Panc1 (cell line): ENCODE results near the gene ZNF446. TPM values are rescaled to one million over a fixed set of nuclear protein-coding genes. Genes with fewer than 3 reads are reported as not detected.

Source experiments
- ATAC-seq: fragments of 200-7000 bp; cut with Tn5 transposase; 2 replicates; pipeline ENCODE4 v1.9.1; 2020; ENCODE audit warnings: mild to moderate bottlenecking, moderate library complexity
- BruUV-seq: library from RNA; stranded (reverse); fragments of 400-500 nt; replicated peaks from 2 replicates; lab custom pipeline; 2021; lab: Mats Ljungman, UMichigan
- CTCF ChIA-PET: fragments of 300-600 bp; sonication (Branson Sonifier 250); formaldehyde crosslinking; loops from one replicate; lab custom pipeline; 2022; ENCODE audit warnings: antibody characterized with exemption; lab: Charles Lee
- POLR2A ChIA-PET: fragments of 300-600 bp; sonication (Branson Sonifier 250); formaldehyde crosslinking; loops from one replicate; lab custom pipeline; 2022; ENCODE audit warnings: antibody characterized with exemption; lab: Charles Lee
- DNase-seq: peaks from one replicate; pipeline ENCODE4 v3.0.0-alpha.2; 2010; ENCODE audit warnings: low read depth, low spot score
- H3K27ac ChIP-seq: 2 replicates; pipeline ENCODE4 v1.5.1; 2011; ENCODE audit warnings: mild to moderate bottlenecking, low read length, inconsistent platforms
- H3K27me3 ChIP-seq: fragments of 200-500 bp; sonication (Bioruptor generic); 2 replicates; pipeline ENCODE4 v1.6.0; 2014; ENCODE audit warnings: low read length, inconsistent platforms; ENCODE audit not compliant: control insufficient read depth, insufficient read depth
- H3K36me3 ChIP-seq: fragments of 200-500 bp; sonication (Bioruptor generic); 2 replicates; pipeline ENCODE4 v1.5.1; 2014; ENCODE audit warnings: inconsistent platforms, mild to moderate bottlenecking, low read length, moderate library complexity; ENCODE audit not compliant: control insufficient read depth, insufficient read depth
- H3K4me1 ChIP-seq: 2 replicates; pipeline ENCODE4 v1.5.1; 2011; ENCODE audit warnings: inconsistent platforms, mild to moderate bottlenecking, low read length, moderate library complexity; ENCODE audit not compliant: control insufficient read depth, insufficient read depth
- H3K4me3 ChIP-seq, 2 experiments: 2 replicates each; pipeline ENCODE4 v1.5.1; 2011 to 2012; ENCODE audit warnings: low read depth in 2 of 2, low read length in 2 of 2, mild to moderate bottlenecking in 2 of 2, inconsistent platforms in 1 of 2, moderate library complexity in 1 of 2
- H3K9me3 ChIP-seq: fragments of 200-500 bp; sonication (Bioruptor generic); 2 replicates; pipeline ENCODE4 v1.5.1; 2014; ENCODE audit warnings: low read depth, mild to moderate bottlenecking, inconsistent platforms, low read length, moderate library complexity; ENCODE audit not compliant: control insufficient read depth, insufficient read depth
- POLR2AphosphoS5 ChIP-seq: IDR thresholded peaks from 2 replicates; pipeline ENCODE4 v1.6.1; 2012; ENCODE audit warnings: mild to moderate bottlenecking, low read depth, low read length, moderate library complexity
- SIN3A ChIP-seq: IDR thresholded peaks from 2 replicates; pipeline ENCODE4 v1.6.1; 2012; ENCODE audit warnings: low read depth, mild to moderate bottlenecking, low read length, moderate library complexity, borderline replicate concordance; ENCODE audit not compliant: insufficient read depth
- TCF7L2 ChIP-seq: IDR thresholded peaks from 2 replicates; pipeline ENCODE4 v1.6.1; 2011; ENCODE audit warnings: mild to moderate bottlenecking, low read depth, low read length, inconsistent platforms
- in situ Hi-C: cut with HindIII; loops from 2 replicates; pipeline ENCODE4 v1.10.0; 2016; ENCODE audit warnings: low sequenced_read_pairs, low pct_unique_long_range_greater_than_20kb
- intact Hi-C: fragments of 100-400 bp; cut with micrococcal nuclease; formaldehyde crosslinking; loops from one replicate; pipeline ENCODE4 v1.10.0; 2022; ENCODE audit not compliant: unreplicated experiment
- total RNA-seq: library from RNA; stranded (reverse); gene quantifications from one replicate; pipeline ENCODE4 v1.2.1, GENCODE V29; 2021; ENCODE audit not compliant: unreplicated experiment
- TF ChIP-seq, protein P1 (sequence below), 2 experiments: IDR thresholded peaks; 2 replicates each; pipeline ENCODE4 v1.6.1; 2011 to 2012; ENCODE audit warnings: low read depth in 2 of 2, control low read depth in 1 of 2, low read length in 1 of 2, mild to moderate bottlenecking in 1 of 2, moderate library complexity in 1 of 2; ENCODE audit not compliant: insufficient read depth in 1 of 2
- TF ChIP-seq, protein P2 (sequence below): fragments of 450-650 bp; IDR thresholded peaks from 2 replicates; pipeline ENCODE4 v1.5.1; 2017; ENCODE audit warnings: mild to moderate bottlenecking

Gene ZNF446
- total RNA-seq, 1 experiment from 2014 or later, result 20.7 TPM

DNA sequence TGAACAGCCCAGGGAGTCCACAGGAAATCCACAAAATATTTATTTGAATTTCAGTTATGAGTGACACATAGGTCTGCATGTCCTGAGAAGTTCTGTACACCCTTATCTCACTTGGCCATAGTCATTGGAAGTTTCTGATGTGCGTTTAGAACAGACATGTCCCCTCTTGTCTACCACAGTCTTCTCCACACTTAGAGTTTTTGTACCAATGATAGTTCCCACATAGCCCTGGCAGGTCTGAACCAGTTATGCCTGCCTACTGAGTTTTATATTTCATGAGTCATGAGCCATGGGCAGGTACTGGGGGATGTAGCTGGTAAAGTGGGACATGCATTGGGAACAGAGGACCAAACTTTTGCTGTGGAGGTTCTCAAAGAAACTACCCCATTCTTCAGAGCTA lies 47.5 kb upstream of the ZNF446 start:
- intact Hi-C loops (no loop called here), in situ Hi-C loops (no loop called here)
- Histone ChIP-seq H3K27ac (no peak overlapping the region), H3K27me3 (no peaks in the 10 kb centered on the region), H3K36me3 (no peaks in the 10 kb centered on the region), H3K4me1 (no peaks in the 10 kb centered on the region), H3K9me3 (peaks cover 19% of the 10 kb centered on the region), H3K4me3 (no peak overlapping the region)
- CTCF ChIA-PET, result no interaction called here
- ATAC-seq (no peak), DNase-seq (no peak)
- TF ChIP-seq, protein P1, sequence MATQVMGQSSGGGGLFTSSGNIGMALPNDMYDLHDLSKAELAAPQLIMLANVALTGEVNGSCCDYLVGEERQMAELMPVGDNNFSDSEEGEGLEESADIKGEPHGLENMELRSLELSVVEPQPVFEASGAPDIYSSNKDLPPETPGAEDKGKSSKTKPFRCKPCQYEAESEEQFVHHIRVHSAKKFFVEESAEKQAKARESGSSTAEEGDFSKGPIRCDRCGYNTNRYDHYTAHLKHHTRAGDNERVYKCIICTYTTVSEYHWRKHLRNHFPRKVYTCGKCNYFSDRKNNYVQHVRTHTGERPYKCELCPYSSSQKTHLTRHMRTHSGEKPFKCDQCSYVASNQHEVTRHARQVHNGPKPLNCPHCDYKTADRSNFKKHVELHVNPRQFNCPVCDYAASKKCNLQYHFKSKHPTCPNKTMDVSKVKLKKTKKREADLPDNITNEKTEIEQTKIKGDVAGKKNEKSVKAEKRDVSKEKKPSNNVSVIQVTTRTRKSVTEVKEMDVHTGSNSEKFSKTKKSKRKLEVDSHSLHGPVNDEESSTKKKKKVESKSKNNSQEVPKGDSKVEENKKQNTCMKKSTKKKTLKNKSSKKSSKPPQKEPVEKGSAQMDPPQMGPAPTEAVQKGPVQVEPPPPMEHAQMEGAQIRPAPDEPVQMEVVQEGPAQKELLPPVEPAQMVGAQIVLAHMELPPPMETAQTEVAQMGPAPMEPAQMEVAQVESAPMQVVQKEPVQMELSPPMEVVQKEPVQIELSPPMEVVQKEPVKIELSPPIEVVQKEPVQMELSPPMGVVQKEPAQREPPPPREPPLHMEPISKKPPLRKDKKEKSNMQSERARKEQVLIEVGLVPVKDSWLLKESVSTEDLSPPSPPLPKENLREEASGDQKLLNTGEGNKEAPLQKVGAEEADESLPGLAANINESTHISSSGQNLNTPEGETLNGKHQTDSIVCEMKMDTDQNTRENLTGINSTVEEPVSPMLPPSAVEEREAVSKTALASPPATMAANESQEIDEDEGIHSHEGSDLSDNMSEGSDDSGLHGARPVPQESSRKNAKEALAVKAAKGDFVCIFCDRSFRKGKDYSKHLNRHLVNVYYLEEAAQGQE (IDR thresholded peaks at IDR 0.05; ENCODE audit: insufficient read depth in 1 of 2, low read depth in 2 of 2, low read length in 1 of 2), result no peak
- TF ChIP-seq TCF7L2 (no peak), POLR2AphosphoS5 (no peak), SIN3A (no peak)
- TF ChIP-seq, protein P2, sequence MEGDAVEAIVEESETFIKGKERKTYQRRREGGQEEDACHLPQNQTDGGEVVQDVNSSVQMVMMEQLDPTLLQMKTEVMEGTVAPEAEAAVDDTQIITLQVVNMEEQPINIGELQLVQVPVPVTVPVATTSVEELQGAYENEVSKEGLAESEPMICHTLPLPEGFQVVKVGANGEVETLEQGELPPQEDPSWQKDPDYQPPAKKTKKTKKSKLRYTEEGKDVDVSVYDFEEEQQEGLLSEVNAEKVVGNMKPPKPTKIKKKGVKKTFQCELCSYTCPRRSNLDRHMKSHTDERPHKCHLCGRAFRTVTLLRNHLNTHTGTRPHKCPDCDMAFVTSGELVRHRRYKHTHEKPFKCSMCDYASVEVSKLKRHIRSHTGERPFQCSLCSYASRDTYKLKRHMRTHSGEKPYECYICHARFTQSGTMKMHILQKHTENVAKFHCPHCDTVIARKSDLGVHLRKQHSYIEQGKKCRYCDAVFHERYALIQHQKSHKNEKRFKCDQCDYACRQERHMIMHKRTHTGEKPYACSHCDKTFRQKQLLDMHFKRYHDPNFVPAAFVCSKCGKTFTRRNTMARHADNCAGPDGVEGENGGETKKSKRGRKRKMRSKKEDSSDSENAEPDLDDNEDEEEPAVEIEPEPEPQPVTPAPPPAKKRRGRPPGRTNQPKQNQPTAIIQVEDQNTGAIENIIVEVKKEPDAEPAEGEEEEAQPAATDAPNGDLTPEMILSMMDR, result no peak
- POLR2A ChIA-PET, result no interaction called here
- BruUV-seq, result no TSS peak

DNA sequence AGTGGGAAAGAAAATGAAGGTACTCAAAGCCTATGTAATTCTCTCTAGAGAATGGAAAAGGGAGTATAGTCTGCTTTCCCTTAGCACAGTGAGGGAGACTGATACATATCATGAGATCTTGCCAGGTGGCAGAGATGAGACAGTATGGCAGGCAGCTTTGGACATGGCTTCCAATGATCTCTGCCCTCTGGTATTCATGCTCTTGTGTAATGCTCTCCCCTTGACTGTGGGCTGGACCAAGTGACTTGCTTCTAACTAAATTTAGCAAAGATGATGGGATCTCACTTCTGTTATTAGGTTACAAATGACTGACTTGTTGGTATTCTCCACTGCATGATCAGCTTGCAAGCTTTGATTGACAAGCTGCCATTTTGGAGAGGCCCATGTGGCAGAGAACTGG lies 46.4 kb upstream of the ZNF446 start:
- H3K9me3 ChIP-seq, result peaks cover 30% of the 10 kb centered on the region
- no peak overlapping the region for H3K4me3 ChIP-seq
- no peak for DNase-seq
- BruUV-seq, result no TSS peak
- TF ChIP-seq POLR2AphosphoS5 (no peak), SIN3A (no peak), TCF7L2 (no peak)
- TF ChIP-seq, protein P1 (IDR thresholded peaks at IDR 0.05; ENCODE audit: insufficient read depth in 1 of 2, low read depth in 2 of 2, low read length in 1 of 2), result no peak
- TF ChIP-seq, protein P2, result no peak
- no peak for ATAC-seq
- intact Hi-C loops (no loop called here), in situ Hi-C loops (no loop called here)
- H3K27ac ChIP-seq, result no peak overlapping the region
- H3K36me3 ChIP-seq, result no peaks in the 10 kb centered on the region
- H3K27me3 ChIP-seq, result no peaks in the 10 kb centered on the region
- ChIA-PET POLR2A (no interaction called here), CTCF (no interaction called here)
- no peaks in the 10 kb centered on the region for H3K4me1 ChIP-seq
